NCI-H69 (cell line): ENCODE results near the gene AHRR.

ENCODE experiments used
- DNase-seq: peaks from one replicate; lab custom pipeline; 2025; lab: John Stamatoyannopoulos, UW

AHRR gene

DNA sequence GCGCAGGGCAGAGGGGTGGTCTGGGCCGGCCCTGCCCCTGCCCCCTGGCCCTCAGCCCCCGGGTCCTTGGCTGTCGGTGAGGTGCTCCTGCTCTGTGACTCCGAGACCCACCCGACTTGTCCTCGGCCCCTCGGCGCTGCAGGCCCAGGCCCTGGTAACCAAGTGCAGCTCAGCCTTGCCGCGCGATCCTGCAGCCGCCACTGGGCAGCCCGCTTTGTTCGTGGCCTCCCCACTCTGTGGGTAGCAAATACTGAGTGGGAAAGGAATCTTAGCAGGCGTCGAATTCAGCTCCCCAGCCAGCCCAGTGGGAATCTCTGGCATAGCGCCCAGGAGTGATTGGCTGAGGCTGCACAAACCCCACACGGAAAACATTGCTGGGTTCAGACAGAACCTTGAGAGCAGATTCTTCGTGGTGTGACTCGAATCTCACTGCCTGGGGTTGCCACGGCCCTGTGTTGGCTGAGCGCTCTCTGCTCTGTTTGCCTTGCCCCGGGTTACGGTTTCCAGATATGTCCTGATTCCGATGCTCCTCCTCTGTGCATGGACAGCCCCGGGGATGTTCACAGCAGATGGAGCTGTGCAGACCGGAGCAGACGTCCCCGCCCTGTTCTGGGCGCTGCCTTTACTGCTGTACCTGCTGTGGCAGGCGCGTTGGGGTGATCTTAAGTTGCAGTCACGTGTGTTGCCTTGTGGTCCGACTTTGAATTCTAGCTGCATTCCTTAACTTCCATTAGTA is 108.1 kb downstream of the AHRR start:
- peak; percentile 74 for DNase-seq

GRCh38 chr5:430214-430925 is 108.9 kb downstream of the AHRR start:
- DNase-seq: no peak

DNA sequence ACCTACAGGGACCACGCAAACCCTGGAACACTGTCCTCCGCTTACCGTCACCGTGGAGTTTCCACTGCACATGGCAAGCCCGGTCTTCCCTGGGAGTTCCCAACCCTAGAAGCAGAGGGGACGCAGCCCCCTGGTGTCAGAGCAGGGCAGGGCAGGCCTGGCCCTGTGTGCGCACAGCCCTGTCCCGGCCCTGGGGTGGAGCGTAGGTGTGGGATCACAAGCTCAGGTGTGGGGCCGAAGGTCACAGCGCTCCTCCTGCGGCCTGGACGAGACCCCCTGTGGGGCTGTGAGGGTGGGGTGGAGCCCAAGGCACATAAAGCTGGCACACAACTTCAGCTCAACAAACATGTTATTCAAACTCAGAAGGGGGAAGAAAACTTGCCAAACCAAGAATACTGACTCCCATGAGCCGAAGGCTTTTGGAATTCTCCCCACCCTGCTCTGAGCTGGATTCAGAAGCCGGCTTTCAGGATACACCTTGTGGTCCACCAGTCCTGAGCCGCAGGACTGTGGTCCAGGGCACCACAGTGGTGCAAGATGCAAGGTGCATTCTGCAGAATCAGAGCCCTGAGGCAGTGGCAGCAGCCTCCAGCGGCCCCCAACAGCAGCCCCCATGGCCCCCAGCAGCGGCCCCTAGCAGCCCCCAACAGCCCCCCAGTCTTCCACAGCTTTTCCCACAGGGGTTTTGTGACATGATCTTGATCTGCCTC is 109.6 kb downstream of the AHRR start:
- peak; percentile 65 for DNase-seq

DNA sequence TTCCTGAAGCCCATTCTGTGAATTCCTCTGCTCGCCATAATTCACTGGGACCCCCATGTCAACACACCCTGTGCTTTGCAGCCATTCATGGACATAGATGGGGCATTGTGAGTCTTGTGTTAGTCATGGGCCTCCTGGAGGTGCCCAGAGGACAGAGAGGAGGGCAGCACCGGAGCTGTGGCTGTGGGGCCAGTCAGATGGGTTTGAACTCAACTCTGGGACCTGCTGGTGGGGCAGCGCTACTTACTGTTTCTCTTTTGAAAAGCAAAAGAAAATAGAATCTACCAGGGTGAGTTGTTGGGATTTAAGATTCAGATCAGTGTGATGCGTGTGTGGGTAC is 110.2 kb downstream of the AHRR start:
- no peak for DNase-seq

DNA sequence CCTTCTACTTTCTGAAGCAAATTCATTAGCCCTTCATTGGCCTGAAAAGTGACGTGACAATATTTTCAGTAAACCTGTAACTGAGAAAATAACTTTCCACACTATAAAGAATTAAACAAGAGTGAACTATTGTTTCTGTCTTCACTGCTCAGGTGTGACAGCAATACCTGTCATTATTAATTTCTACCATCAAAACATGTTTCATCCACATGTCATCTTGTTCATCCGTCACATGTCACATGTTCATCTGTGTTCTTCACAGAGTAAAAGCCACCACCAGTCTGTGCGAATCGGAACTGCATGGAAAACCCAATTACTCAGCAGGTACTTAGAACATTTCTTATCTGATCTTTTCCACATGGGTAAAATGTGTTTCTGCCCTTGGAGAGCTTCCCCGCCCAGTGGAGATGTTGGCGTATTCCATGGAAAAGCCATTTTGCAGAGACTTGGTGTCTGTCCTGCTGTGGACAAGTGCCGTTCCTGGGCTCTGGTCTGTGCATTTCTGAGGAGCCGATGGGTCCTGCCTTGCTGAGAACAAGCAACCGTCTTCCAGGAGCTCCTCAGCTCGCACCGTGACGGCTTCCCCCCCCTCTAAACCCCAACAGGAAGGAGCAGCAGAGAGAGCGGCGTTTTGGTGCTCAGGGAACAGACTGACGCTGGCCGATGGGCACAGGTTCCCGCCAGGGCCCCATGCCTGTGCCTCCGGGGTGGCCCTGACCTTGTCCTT is 110.8 kb downstream of the AHRR start:
- DNase-seq: no peak

GRCh38 chr5:432928-433791 is 111.6 kb downstream of the AHRR start:
- no peak for DNase-seq

DNA sequence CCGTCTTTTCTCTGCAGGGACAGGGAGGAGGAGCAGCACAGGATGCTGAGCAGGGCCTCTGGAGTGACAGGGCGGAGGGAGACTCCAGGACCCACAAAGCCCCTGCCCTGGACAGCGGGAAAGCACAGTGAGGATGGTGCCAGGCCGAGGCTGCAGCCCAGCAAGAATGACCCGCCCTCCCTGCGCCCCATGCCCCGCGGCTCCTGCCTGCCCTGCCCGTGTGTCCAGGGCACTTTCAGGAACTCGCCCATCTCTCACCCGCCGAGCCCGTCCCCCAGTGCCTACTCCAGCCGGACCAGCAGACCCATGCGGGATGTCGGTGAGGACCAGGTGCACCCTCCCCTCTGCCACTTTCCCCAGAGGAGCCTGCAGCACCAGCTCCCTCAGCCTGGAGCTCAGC is 112.3 kb downstream of the AHRR start:
- no peak for DNase-seq

DNA sequence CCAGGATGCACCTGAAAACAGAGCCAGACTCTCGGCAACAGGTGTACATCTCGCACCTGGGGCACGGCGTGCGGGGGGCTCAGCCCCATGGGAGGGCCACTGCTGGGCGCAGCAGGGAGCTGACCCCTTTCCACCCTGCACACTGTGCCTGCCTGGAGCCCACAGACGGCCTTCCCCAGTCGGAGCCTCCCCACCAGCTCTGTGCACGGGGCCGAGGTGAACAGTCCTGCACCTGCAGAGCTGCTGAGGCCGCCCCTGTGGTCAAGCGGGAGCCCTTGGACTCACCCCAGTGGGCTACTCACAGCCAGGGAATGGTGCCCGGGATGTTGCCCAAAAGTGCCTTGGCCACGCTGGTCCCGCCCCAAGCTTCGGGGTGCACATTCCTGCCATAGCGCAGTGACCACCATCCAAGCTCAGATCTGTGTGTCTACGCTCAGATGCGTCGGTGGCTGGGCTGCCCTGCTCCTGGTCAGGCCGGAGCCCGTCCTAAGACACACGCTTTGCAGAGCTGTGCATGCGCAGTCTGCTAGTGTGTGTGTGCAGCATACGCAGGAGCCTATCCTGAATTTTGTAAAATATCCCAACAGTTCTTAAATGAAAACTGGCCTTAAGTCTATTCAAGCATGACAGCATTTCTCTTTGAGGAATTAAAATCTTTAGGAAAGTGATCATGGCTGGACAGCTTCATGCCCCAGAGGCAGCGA is 113.1 kb downstream of the AHRR start:
- DNase-seq: no peak

DNA sequence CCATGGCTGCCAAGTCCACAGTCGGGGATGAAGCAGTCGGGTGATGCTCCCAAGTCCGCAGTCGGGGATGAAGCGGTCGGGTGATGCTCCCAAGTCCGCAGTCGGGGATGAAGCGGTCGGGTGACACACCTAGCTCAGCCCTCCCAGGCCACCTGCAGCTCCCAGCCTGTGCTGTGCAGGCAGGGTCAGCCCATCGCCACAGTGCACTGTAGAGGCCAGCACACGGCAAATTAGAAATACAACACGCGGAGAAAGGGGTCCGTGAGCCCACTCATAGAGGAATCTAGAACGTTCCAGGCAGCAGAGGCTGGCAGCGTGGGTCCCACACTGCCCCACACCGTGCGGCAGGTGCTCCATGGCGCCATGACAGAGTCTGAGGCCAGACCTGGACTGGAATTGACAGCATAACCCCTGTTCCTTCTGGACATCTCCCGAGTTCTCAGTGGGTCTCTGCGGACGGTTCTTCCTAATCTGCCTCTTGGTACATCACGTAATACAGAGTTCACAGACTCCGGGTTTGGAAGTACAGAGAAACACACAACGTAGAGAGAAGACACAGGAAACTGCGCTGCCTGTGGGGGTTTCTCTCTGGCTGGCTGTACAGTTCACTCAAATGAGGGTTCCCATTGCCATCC is 113.8 kb downstream of the AHRR start:
- DNase-seq: no peak

DNA sequence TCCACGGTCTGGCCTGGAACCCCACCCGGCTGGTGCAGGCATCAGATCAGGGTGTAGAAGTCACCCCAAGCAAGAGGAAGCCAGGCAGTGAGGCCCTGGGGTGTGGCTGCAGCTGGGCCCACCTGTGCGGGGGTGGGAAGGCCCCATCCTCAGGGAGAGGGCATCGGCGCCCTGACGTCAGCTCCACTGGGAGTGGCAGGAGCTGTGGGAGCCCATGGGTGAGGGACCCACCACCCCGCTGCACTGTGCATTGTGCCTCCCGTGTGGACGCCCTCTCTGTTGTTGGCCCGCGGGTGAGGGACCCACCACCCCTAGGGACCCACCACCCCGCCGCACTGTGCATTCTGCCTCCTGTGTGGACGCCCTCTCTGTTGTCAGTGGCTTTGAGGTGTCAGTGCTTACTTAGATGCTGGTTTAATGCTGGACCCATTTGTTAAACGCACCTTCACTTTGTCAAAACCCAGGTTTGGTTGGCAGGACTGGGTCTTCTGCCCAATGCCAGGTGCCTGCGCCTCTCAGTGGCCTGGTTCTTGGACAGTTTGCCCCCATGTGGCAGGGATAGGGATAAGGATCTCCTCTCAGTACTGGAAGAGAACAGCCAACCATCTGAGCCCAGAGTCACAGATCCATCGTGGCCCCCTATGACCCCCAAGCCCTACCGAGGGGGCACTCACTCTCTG is 114.6 kb downstream of the AHRR start:
- peak; percentile 37 for DNase-seq

DNA sequence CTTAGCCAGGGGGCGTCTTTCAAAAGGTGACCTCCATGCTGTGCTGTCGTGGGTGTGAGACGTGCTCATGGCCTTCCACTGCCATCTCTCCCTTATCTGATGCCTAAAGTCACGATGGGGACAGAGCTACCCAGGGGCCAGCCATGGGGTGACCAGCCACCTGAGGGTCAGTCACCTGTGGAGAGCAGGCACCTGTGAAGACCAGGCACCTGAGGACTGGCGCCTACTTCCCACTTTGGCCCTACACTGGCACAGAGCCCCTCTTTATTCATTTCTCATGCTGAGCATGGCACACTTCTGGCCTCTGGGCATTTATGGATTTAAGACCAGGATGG is 115.1 kb downstream of the AHRR start:
- no peak for DNase-seq

DNA sequence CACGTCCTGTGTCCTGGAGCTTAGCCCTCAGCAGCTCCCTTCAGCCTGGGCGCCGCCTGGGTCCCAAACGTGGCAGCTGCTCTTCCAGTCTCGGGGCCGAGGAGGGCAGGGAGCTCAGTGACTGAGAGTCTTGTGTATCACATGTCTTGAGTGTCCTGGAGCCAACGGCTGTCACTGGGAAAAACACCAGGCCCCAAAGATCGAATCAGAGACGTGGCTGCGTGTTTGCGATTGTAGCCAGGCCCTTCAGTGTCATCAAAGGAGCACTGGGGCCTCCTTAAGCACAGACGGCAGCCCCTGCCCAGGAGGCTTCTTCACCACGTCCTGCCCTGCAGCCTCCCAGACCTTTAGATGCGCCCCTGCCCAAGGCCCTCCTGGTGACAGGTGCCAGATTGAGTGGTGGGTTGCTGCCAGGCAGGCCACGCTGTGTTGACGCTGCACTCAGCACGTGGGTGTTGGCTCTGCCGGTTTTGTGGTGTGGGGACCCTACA is 115.8 kb downstream of the AHRR start:
- no peak for DNase-seq

GRCh38 chr5:438481-438981 is 117.0 kb downstream of the AHRR start:
- no peak for DNase-seq

- DNase-seq: no peak
Measured at GRCh38 chr5:439181-439580, 117.7 kb downstream of the AHRR start.

GRCh38 chr5:439636-440035 is 118.1 kb downstream of the AHRR start:
- no peak for DNase-seq

GRCh38 chr5:440401-441201 is 119.1 kb downstream of the AHRR start:
- DNase-seq: no peak

GRCh38 chr5:441996-442334 is 120.5 kb downstream of the AHRR start:
- no peak for DNase-seq

- peak; percentile 88 for DNase-seq
Measured at GRCh38 chr5:442335-443238, 121.1 kb downstream of the AHRR start, which contains the start of gene EXOC3. EXOC3 (plus strand) TSS chr5:443176; CDS start chr5:446206, 3,030 bp downstream.
